H1 (cell line): ENCODE measurements around the gene SPHK1. TPM values are rescaled to one million over a fixed set of nuclear protein-coding genes. Genes with fewer than 3 reads are reported as not detected.

Experiments
- CTCF ChIA-PET: fragments of 300-600 bp; sonication (Branson Sonifier 250); formaldehyde crosslinking; loops from one replicate; lab custom pipeline; 2021; ENCODE audit not compliant: partially characterized antibody; lab: Charles Lee
- POLR2A ChIA-PET: fragments of 300-600 bp; sonication (Branson Sonifier 250); formaldehyde crosslinking; loops from one replicate; lab custom pipeline; 2021; ENCODE audit warnings: inconsistent platforms; ENCODE audit not compliant: partially characterized antibody; lab: Charles Lee
- DNase-seq, 2 experiments: peaks; one replicate each; pipeline versions ENCODE4 v3.0.0 to v3.0.0-alpha.2; 2010 to 2022; ENCODE audit warnings: low spot score in 2 of 2, low read depth in 1 of 2, mixed read lengths in 1 of 2
- FAIRE-seq: peaks from 2 replicates; lab custom pipeline; 2011; peaks lifted over from hg19 to GRCh38; lab: Jason Lieb, UNC
- H2AFZ ChIP-seq: 2 replicates; pipeline ENCODE4 v1.8.1; 2012; ENCODE audit warnings: low read length, inconsistent platforms
- H2AK5ac ChIP-seq: 2 replicates; pipeline ENCODE4 v1.6.1; 2013; ENCODE audit warnings: low read depth, low read length
- H2BK120ac ChIP-seq: replicated peaks from 2 replicates; pipeline ENCODE3; 2013; ENCODE audit warnings: low read depth, low read length, inconsistent platforms
- H2BK12ac ChIP-seq: 2 replicates; pipeline ENCODE4 v1.6.1; 2013; ENCODE audit warnings: low read depth, low read length
- H2BK15ac ChIP-seq: 2 replicates; pipeline ENCODE4 v1.6.1; 2013; ENCODE audit warnings: low read length
- H2BK20ac ChIP-seq: 2 replicates; pipeline ENCODE4 v1.6.1; 2013; ENCODE audit warnings: low read length
- H2BK5ac ChIP-seq: 2 replicates; pipeline ENCODE4 v1.6.1; 2013; ENCODE audit warnings: low read depth, low read length
- H3K14ac ChIP-seq: 2 replicates; pipeline ENCODE4 v1.6.1; 2013; ENCODE audit warnings: inconsistent platforms; ENCODE audit not compliant: insufficient read length
- H3K18ac ChIP-seq: 2 replicates; pipeline ENCODE4 v1.6.1; 2013; ENCODE audit warnings: low read length; ENCODE audit errors: extremely low read depth
- H3K23ac ChIP-seq: 2 replicates; pipeline ENCODE4 v1.6.1; 2013; ENCODE audit warnings: inconsistent platforms; ENCODE audit not compliant: insufficient read length
- H3K23me2 ChIP-seq: 2 replicates; pipeline ENCODE4 v1.6.1; 2013; ENCODE audit warnings: low read depth, low read length
- H3K27ac ChIP-seq: 2 replicates; pipeline ENCODE4 v1.6.1; 2011; ENCODE audit warnings: low read depth, low read length, inconsistent platforms
- H3K27me3 ChIP-seq, 4 experiments: replicated peaks in 1 of 4; 1 replicate in 1 of 4; 2 replicates in 3 of 4; pipeline versions ENCODE4 v1.6.1 to v1.8.1; 2011 to 2013; ENCODE audit warnings: low read length in 3 of 4, mild to moderate bottlenecking in 3 of 4, inconsistent platforms in 2 of 4, mixed read lengths in 2 of 4, moderate library complexity in 1 of 4; ENCODE audit not compliant: control insufficient read depth in 3 of 4, insufficient read depth in 3 of 4; ENCODE audit errors: extremely low read depth in 1 of 4
- H3K36me3 ChIP-seq, 4 experiments: 2 replicates each; pipeline versions ENCODE4 v1.6.1 to v1.8.1; 2011 to 2013; ENCODE audit warnings: mild to moderate bottlenecking in 4 of 4, low read length in 3 of 4, moderate library complexity in 2 of 4, control low read depth in 1 of 4, inconsistent platforms in 1 of 4; ENCODE audit not compliant: insufficient read depth in 4 of 4, control insufficient read depth in 2 of 4
- H3K4ac ChIP-seq: replicated peaks from 2 replicates; pipeline ENCODE3; 2013; ENCODE audit warnings: low read length, low read depth, mixed read lengths, inconsistent platforms; ENCODE audit not compliant: insufficient read length
- H3K4me1 ChIP-seq, 4 experiments: replicated peaks in 1 of 4; 1 replicate in 1 of 4; 2 replicates in 3 of 4; pipeline versions ENCODE4 v1.6.1 to v1.8.1; 2011 to 2013; ENCODE audit warnings: low read length in 3 of 4, inconsistent platforms in 2 of 4, mixed read lengths in 1 of 4; ENCODE audit not compliant: insufficient read depth in 4 of 4, control insufficient read depth in 3 of 4
- H3K4me2 ChIP-seq, 2 experiments: 2 replicates each; pipeline versions ENCODE4 v1.6.1 to v1.8.1; 2011 to 2013; ENCODE audit warnings: low read depth in 2 of 2, low read length in 2 of 2, control low read depth in 1 of 2, inconsistent platforms in 1 of 2, mild to moderate bottlenecking in 1 of 2; ENCODE audit not compliant: insufficient read depth in 1 of 2
- H3K4me3 ChIP-seq, 4 experiments: fragments of 200-600, 300-600 bp in 1 of 4; sonication (generic), shearing (Covaris generic), sonication (Bioruptor Twin) in 1 of 4; 2 replicates each; pipeline versions ENCODE4 v1.5.1 to v1.8.1; 2011 to 2016; ENCODE audit warnings: low read length in 4 of 4, low read depth in 3 of 4, control low read depth in 2 of 4, inconsistent platforms in 2 of 4, mild to moderate bottlenecking in 2 of 4, mixed read lengths in 1 of 4, moderate library complexity in 1 of 4; ENCODE audit not compliant: insufficient read depth in 2 of 4; ENCODE audit errors: extremely low read depth in 1 of 4
- H3K56ac ChIP-seq: replicated peaks from 2 replicates; pipeline ENCODE3; 2013; ENCODE audit warnings: low read depth, mild to moderate bottlenecking, mixed read lengths, low read length, inconsistent platforms; ENCODE audit not compliant: insufficient read length
- H3K79me1 ChIP-seq: 2 replicates; pipeline ENCODE4 v1.6.1; 2013; ENCODE audit warnings: low read depth, low read length, control low read depth
- H3K79me2 ChIP-seq, 2 experiments: 2 replicates each; pipeline versions ENCODE4 v1.6.1 to v1.8.1; 2012 to 2013; ENCODE audit warnings: low read length in 2 of 2, mild to moderate bottlenecking in 2 of 2, inconsistent platforms in 1 of 2; ENCODE audit not compliant: insufficient read depth in 2 of 2, control insufficient read depth in 1 of 2
- H3K9ac ChIP-seq, 4 experiments: replicated peaks in 1 of 4; 1 replicate in 1 of 4; 2 replicates in 3 of 4; pipeline versions ENCODE4 v1.6.1 to v1.8.1; 2011 to 2013; ENCODE audit warnings: low read depth in 3 of 4, low read length in 3 of 4, control low read depth in 2 of 4, mild to moderate bottlenecking in 2 of 4, moderate library complexity in 2 of 4, inconsistent platforms in 1 of 4; ENCODE audit errors: extremely low read depth in 1 of 4
- H3K9me3 ChIP-seq, 2 experiments: 2 replicates each; pipeline versions ENCODE4 v1.6.1 to v1.8.1; 2012 to 2013; ENCODE audit warnings: mild to moderate bottlenecking in 2 of 2, moderate library complexity in 2 of 2, control low read depth in 1 of 2, inconsistent platforms in 1 of 2, low read depth in 1 of 2, low read length in 1 of 2, mixed read lengths in 1 of 2; ENCODE audit not compliant: insufficient read depth in 2 of 2
- H4K20me1 ChIP-seq, 2 experiments: replicated peaks in 1 of 2; 2 replicates each; pipeline versions ENCODE3 to v1.8.1; 2011 to 2013; ENCODE audit warnings: inconsistent platforms in 2 of 2, low read length in 2 of 2, mild to moderate bottlenecking in 1 of 2; ENCODE audit not compliant: insufficient read depth in 2 of 2, control insufficient read depth in 1 of 2
- H4K5ac ChIP-seq: 2 replicates; pipeline ENCODE4 v1.6.1; 2013; ENCODE audit warnings: low read length, low read depth, mixed read lengths, inconsistent platforms; ENCODE audit not compliant: insufficient read length
- H4K8ac ChIP-seq: 2 replicates; pipeline ENCODE4 v1.8.0; 2013; ENCODE audit warnings: mild to moderate bottlenecking, moderate library complexity, low read length, inconsistent platforms; ENCODE audit not compliant: insufficient read depth; ENCODE audit errors: extremely low read depth
- H4K91ac ChIP-seq: replicated peaks from 2 replicates; pipeline ENCODE3; 2013; ENCODE audit warnings: low read length, mixed read lengths, inconsistent platforms; ENCODE audit not compliant: insufficient read length
- CTCF ChIP-seq, 3 experiments: IDR thresholded peaks; 1 replicate in 2 of 3; 2 replicates in 1 of 3; pipeline versions ENCODE4 v1.5.1 to v1.6.1; 2011; ENCODE audit warnings: low read length in 3 of 3, mild to moderate bottlenecking in 3 of 3, inconsistent platforms in 2 of 3, low read depth in 1 of 3, moderate library complexity in 1 of 3; ENCODE audit not compliant: insufficient read depth in 1 of 3; ENCODE audit errors: control extremely low read depth in 1 of 3
- GABPA ChIP-seq: IDR thresholded peaks from 2 replicates; pipeline ENCODE4 v1.6.1; 2011; ENCODE audit warnings: mild to moderate bottlenecking, low read length, moderate library complexity, borderline replicate concordance; ENCODE audit not compliant: insufficient read depth
- RAD21 ChIP-seq, 2 experiments: IDR thresholded peaks in 1 of 2; conservative IDR thresholded peaks in 1 of 2; 2 replicates each; pipeline ENCODE4 v1.6.1; 2011; ENCODE audit warnings: low read depth in 2 of 2, low read length in 2 of 2, improper control_type of control experiment in 1 of 2, inconsistent platforms in 1 of 2, mild to moderate bottlenecking in 1 of 2, moderate library complexity in 1 of 2
- RBBP5 ChIP-seq: IDR thresholded peaks from 2 replicates; pipeline ENCODE4 v1.7.1; 2012; ENCODE audit warnings: low read depth, mild to moderate bottlenecking, inconsistent platforms, low read length, moderate library complexity, borderline replicate concordance
- WGBS, 2 experiments: shearing (Covaris generic) in 1 of 2; methylation state at CpG; one replicate each; pipeline versions ENCODE4 v1.1.6 to v1.1.7; 2013 to 2015; ENCODE audit warnings: low lambda C conversion rate in 2 of 2, mixed read lengths in 2 of 2, inconsistent platforms in 1 of 2, low coverage in 1 of 2, missing lambda C conversion rate in 1 of 2; ENCODE audit not compliant: insufficient replicate concordance in 2 of 2, insufficient coverage in 1 of 2, insufficient read length in 1 of 2; ENCODE audit errors: extremely low coverage in 1 of 2, missing lambda C conversion rate in 1 of 2; 5-methylcytosine and 5-hydroxymethylcytosine counted together
- polyA plus RNA-seq, 7 experiments: library from polyadenylated mRNA; depleted of rRNA in 3 of 7; stranded (reverse) in 5 of 7; unstranded in 2 of 7; fragments of >200 nt in 5 of 7; fragments of 200-250 nt in 2 of 7; gene quantifications; 1 replicate in 5 of 7; 2 replicates in 1 of 7; 4 replicates in 1 of 7; pipeline versions ENCODE4 v1.2.1 to v1.2.3, GENCODE V29; 2011 to 2013; ENCODE audit warnings: missing spikeins in 2 of 7, mixed read lengths in 2 of 7
- total RNA-seq: library from RNA; stranded (reverse); fragmentation: NEBNext Ultra II Directional; extraction: Animal tissue kit (Norgen Biotek cat#: 25700); gene quantifications from 2 replicates; pipeline ENCODE4 v1.2.1, GENCODE V29; 2021

SPHK1 gene
- total and polyA plus RNA-seq, 2 of the 8 experiments (the other 6 are each of a cell fraction or from before 2014, with no cell fraction given) = 2.4 TPM

- peak; percentile 81 to 98 for DNase-seq
- H3K27me3 ChIP-seq = no peaks in the 10 kb centered on the region
- 85% methylated on average over 16 of the region's 16 CpGs; no CpG with 5 or more reads in 1 of the 2 experiments for WGBS, 2 experiments
- H2BK5ac ChIP-seq = no peak overlapping the region
- H3K4me2 ChIP-seq = no peak overlapping the region
- peaks cover 8 to 11% of the 10 kb centered on the region in 2 experiments for H4K20me1 ChIP-seq
- no peak overlapping the region for H2AK5ac ChIP-seq
- H3K36me3 ChIP-seq = peaks cover 40 to 76% (median 68%) of the 10 kb centered on the region in 4 experiments
- ChIA-PET CTCF (interaction anchor here (0.5 to 28.1 kb wide), 50 partner anchors 8 to 449 kb away, joined by 3 to 635 read pairs (median 6); partner anchors contain the start of genes AANAT, PRPSAP1, QRICH2 and RHBDF2), POLR2A (interaction anchor here (0.7 to 1.2 kb wide), 2 partner anchors 12 to 13 kb away, joined by 3 read pairs; no protein-coding TSS in a partner anchor)
- no peak overlapping the region for H2BK12ac ChIP-seq
- TF ChIP-seq RBBP5 (no peak), CTCF (IDR thresholded peaks at IDR 0.05; ENCODE audit: control extremely low read depth in 1 of 3, insufficient read depth in 1 of 3, low read depth in 1 of 3, low read length in 3 of 3) (peak; percentile 94 to 100 (median 94)), GABPA (peak; percentile 59; the same call in 1 of the 2 replicates), RAD21 (IDR thresholded peaks at IDR 0.05 in 1 of 2, conservative IDR thresholded peaks at IDR 0.05 in 1 of 2; ENCODE audit: low read depth in 2 of 2, low read length in 2 of 2) (peak; percentile 88 to 90)
- no peaks in the 10 kb centered on the region for H3K4me1 ChIP-seq
- H4K8ac ChIP-seq = 0 out of 2 replicates have a peak overlapping the region, but pooled peaks have one; percentile 7
- no peaks in the 10 kb centered on the region for H3K79me2 ChIP-seq
- no peak overlapping the region for H4K91ac ChIP-seq
- FAIRE-seq = peak; percentile 84
- H3K18ac ChIP-seq = no peak overlapping the region
- H4K5ac ChIP-seq = no peak overlapping the region
- H3K4ac ChIP-seq = no peak overlapping the region
- no peak overlapping the region for H3K4me3 ChIP-seq
- H2BK20ac ChIP-seq = no peak overlapping the region
- 0 out of 2 replicates have a peak overlapping the region, but pooled peaks have one; percentile 17 for H3K27ac ChIP-seq
- H2BK120ac ChIP-seq = no peak overlapping the region
- H3K56ac ChIP-seq = no peak overlapping the region
- H3K23me2 ChIP-seq = no peaks in the 10 kb centered on the region
- H3K79me1 ChIP-seq = no peaks in the 10 kb centered on the region; the same call in 1 of the 2 replicates
- no peaks in the 10 kb centered on the region for H3K9me3 ChIP-seq
- H3K14ac ChIP-seq = no peak overlapping the region
- no peak overlapping the region for H2BK15ac ChIP-seq
- H3K23ac ChIP-seq = no peak overlapping the region
- H2AFZ ChIP-seq = no peak overlapping the region
- H3K9ac ChIP-seq = no peak overlapping the region
Measured at GRCh38 chr17:76397687-76398522, 13.5 kb downstream of the SPHK1 start.
